ENCODE results near the gene GNAI2. TPM values are rescaled to one million over a fixed set of nuclear protein-coding genes. Genes with fewer than 3 reads are reported as not detected.

GNAI2 gene
- total and polyA plus RNA-seq, 2 experiments from 2014 or later = 179 to 255 TPM

DNA sequence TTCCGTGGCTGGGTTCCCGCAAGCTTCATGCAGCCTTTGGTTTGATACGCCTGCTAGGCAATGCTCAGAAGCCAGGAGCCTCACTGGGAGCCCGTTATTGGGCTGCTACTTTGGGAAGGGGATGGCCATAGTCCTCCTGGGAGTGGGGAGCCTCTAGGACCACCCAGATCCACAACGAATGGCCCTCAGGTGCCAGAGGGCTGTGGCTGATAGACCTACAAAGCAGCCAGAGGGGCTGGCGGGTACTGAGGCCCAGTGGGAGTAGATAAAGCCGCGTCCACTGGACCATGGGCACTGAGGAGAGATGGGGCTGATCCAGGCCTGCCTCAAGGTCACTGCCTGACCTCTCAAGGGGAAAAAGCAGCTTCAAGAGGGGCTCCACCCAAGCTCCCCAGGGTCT, 43.9 kb upstream of the GNAI2 start:
- Histone ChIP-seq H3K36me3 (no peaks in the 10 kb centered on the region), H3K27me3 (no peaks in the 10 kb centered on the region), H3K27ac (no peak overlapping the region), H3K4me1 (ENCODE audit: low read depth) (no peaks in the 10 kb centered on the region), H3K9me3 (ENCODE audit: low read depth) (no peaks in the 10 kb centered on the region), H3K4me3 (no peak overlapping the region)
- no peak for TF ChIP-seq CTCF (IDR thresholded peaks at IDR 0.05; ENCODE audit: low read depth, low read length)
- no peak for DNase-seq (ENCODE audit: low read depth in 1 of 2, low spot score in 1 of 2)

- Histone ChIP-seq H3K4me3 (no peak overlapping the region), H3K27me3 (no peaks in the 10 kb centered on the region), H3K27ac (no peak overlapping the region), H3K9me3 (ENCODE audit: low read depth) (no peaks in the 10 kb centered on the region), H3K4me1 (ENCODE audit: low read depth) (no peaks in the 10 kb centered on the region), H3K36me3 (no peaks in the 10 kb centered on the region)
- peak; percentile 98 for TF ChIP-seq CTCF (IDR thresholded peaks at IDR 0.05; ENCODE audit: low read depth, low read length)
- DNase-seq (ENCODE audit: low read depth in 1 of 2, low spot score in 1 of 2) = peak; percentile 64 to 80
Observed at GRCh38 chr3:50192689-50193141, 43.3 kb upstream of the GNAI2 start.

DNA sequence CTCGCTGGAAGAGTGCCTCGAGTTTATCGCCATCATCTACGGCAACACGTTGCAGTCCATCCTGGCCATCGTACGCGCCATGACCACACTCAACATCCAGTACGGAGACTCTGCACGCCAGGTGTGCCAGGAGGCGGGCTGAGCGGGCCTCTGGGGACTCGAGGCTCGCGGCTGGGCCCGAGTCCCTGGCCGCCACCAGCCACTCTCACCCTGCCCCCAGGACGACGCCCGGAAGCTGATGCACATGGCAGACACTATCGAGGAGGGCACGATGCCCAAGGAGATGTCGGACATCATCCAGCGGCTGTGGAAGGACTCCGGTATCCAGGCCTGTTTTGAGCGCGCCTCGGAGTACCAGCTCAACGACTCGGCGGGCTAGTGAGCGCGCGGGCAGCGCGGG, 42.7 kb upstream of the GNAI2 start:
- Histone ChIP-seq H3K36me3 (no peaks in the 10 kb centered on the region), H3K27ac (no peak overlapping the region), H3K4me1 (ENCODE audit: low read depth) (no peaks in the 10 kb centered on the region), H3K9me3 (ENCODE audit: low read depth) (no peaks in the 10 kb centered on the region), H3K4me3 (no peak overlapping the region), H3K27me3 (no peaks in the 10 kb centered on the region)
- no peak for TF ChIP-seq CTCF (IDR thresholded peaks at IDR 0.05; ENCODE audit: low read depth, low read length)
- DNase-seq (ENCODE audit: low read depth in 1 of 2, low spot score in 1 of 2) = no peak

- Histone ChIP-seq H3K4me1 (ENCODE audit: low read depth) (no peaks in the 10 kb centered on the region), H3K27me3 (no peaks in the 10 kb centered on the region), H3K27ac (no peak overlapping the region), H3K36me3 (no peaks in the 10 kb centered on the region), H3K9me3 (ENCODE audit: low read depth) (no peaks in the 10 kb centered on the region), H3K4me3 (no peak overlapping the region)
- DNase-seq (ENCODE audit: low read depth in 1 of 2, low spot score in 1 of 2) = no peak
- TF ChIP-seq CTCF (IDR thresholded peaks at IDR 0.05; ENCODE audit: low read depth, low read length) = no peak
Observed at GRCh38 chr3:50193746-50194127, 42.3 kb upstream of the GNAI2 start.

- no peaks in the 10 kb centered on the region for H3K36me3 ChIP-seq
- peak; percentile 81 for TF ChIP-seq CTCF (IDR thresholded peaks at IDR 0.05; ENCODE audit: low read depth, low read length)
- H3K9me3 ChIP-seq (ENCODE audit: low read depth) = no peaks in the 10 kb centered on the region
- H3K4me1 ChIP-seq (ENCODE audit: low read depth) = no peaks in the 10 kb centered on the region
- no peak overlapping the region for H3K4me3 ChIP-seq
- peak; percentile 69 to 73 for DNase-seq (ENCODE audit: low read depth in 1 of 2, low spot score in 1 of 2)
- H3K27ac ChIP-seq = no peak overlapping the region
- no peaks in the 10 kb centered on the region for H3K27me3 ChIP-seq
Observed at GRCh38 chr3:50194128-50194902, 41.7 kb upstream of the GNAI2 start.

Data from cardiac muscle cell (in vitro differentiated cells and primary cell).